CD14-positive monocyte (primary cell): Measurements from ENCODE around the gene WDR82. TPM values are rescaled to one million over a fixed set of nuclear protein-coding genes. Genes with fewer than 3 reads are reported as not detected.

Source experiments
- DNase-seq, 3 donors: peaks; one replicate each; pipeline ENCODE4 v3.0.0-alpha.2; 2011 to 2022
- H2AFZ ChIP-seq: 2 replicates; pipeline ENCODE4 v1.6.0; 2012; ENCODE audit warnings: mild to moderate bottlenecking, low read depth, low read length, inconsistent platforms; ENCODE audit not compliant: insufficient read depth, poor library complexity, severe bottlenecking
- H3K27ac ChIP-seq, 2 donors: 1 replicate in 1 of 2; 2 replicates in 1 of 2; pipeline ENCODE4 v1.5.1; 2012 to 2013; ENCODE audit warnings: low read length in 2 of 2, control low read depth in 1 of 2, inconsistent platforms in 1 of 2, low read depth in 1 of 2, mild to moderate bottlenecking in 1 of 2
- H3K27me3 ChIP-seq, 2 donors: one replicate each; pipeline versions ENCODE4 v1.6.0 to v1.6.1; 2011 to 2013; ENCODE audit warnings: low read length in 2 of 2; ENCODE audit not compliant: control insufficient read depth in 2 of 2, insufficient read depth in 2 of 2
- H3K36me3 ChIP-seq, 2 donors: replicated peaks in 1 of 2; 1 replicate in 1 of 2; 2 replicates in 1 of 2; pipeline versions ENCODE4 v1.5.1 to v1.6.1; 2012 to 2013; ENCODE audit warnings: low read length in 2 of 2, control low read depth in 1 of 2, inconsistent platforms in 1 of 2, mild to moderate bottlenecking in 1 of 2; ENCODE audit not compliant: insufficient read depth in 2 of 2, control insufficient read depth in 1 of 2
- H3K4me1 ChIP-seq, 2 donors: 1 replicate in 1 of 2; 2 replicates in 1 of 2; pipeline versions ENCODE4 v1.5.1 to v1.6.1; 2012 to 2013; ENCODE audit warnings: low read length in 2 of 2, control low read depth in 1 of 2, inconsistent platforms in 1 of 2, mild to moderate bottlenecking in 1 of 2, moderate library complexity in 1 of 2; ENCODE audit not compliant: insufficient read depth in 2 of 2, control insufficient read depth in 1 of 2
- H3K4me2 ChIP-seq: replicated peaks from 2 replicates; pipeline ENCODE3; 2012; ENCODE audit warnings: low read length, moderate library complexity, mild to moderate bottlenecking; ENCODE audit not compliant: poor library complexity, severe bottlenecking; ENCODE audit errors: extremely low read depth
- H3K4me3 ChIP-seq, 3 experiments: fragments of 200-600 bp in 1 of 3; sonication (generic) in 1 of 3; replicated peaks in 1 of 3; 1 replicate in 2 of 3; 2 replicates in 1 of 3; pipeline ENCODE4 v1.5.1; 2011 to 2013; ENCODE audit warnings: low read length in 3 of 3, mild to moderate bottlenecking in 3 of 3, control low read depth in 2 of 3, low read depth in 2 of 3, inconsistent platforms in 1 of 3, moderate library complexity in 1 of 3
- H3K79me2 ChIP-seq: 2 replicates; pipeline ENCODE4 v1.6.0; 2012; ENCODE audit warnings: mild to moderate bottlenecking, control low read depth, inconsistent platforms, low read length, moderate library complexity; ENCODE audit not compliant: insufficient read depth
- H3K9ac ChIP-seq: 2 replicates; pipeline ENCODE4 v1.6.0; 2017; ENCODE audit warnings: low read length, mild to moderate bottlenecking; ENCODE audit not compliant: insufficient read depth, poor library complexity, severe bottlenecking
- H3K9me3 ChIP-seq, 2 donors: replicated peaks in 1 of 2; 1 replicate in 1 of 2; 2 replicates in 1 of 2; pipeline versions ENCODE4 v1.5.1 to v1.6.1; 2012 to 2013; ENCODE audit warnings: low read length in 2 of 2, control low read depth in 1 of 2; ENCODE audit not compliant: control insufficient read depth in 1 of 2, insufficient read depth in 1 of 2
- H4K20me1 ChIP-seq: 2 replicates; pipeline ENCODE4 v1.6.0; 2012; ENCODE audit warnings: mild to moderate bottlenecking, low read length, control low read depth, moderate library complexity; ENCODE audit not compliant: insufficient read depth
- H3K27ac Mint-ChIP-seq, 7 donors: one replicate each; pipeline ENCODE4 v1.8.0; 2020; ENCODE audit warnings: mild to moderate bottlenecking in 7 of 7, mixed read lengths in 7 of 7, moderate library complexity in 6 of 7, inconsistent platforms in 2 of 7
- H3K27me3 Mint-ChIP-seq, 3 donors: one replicate each; pipeline ENCODE4 v1.8.0; 2021 to 2022; ENCODE audit warnings: low read depth in 3 of 3, mild to moderate bottlenecking in 3 of 3, mixed read lengths in 3 of 3, moderate library complexity in 3 of 3, inconsistent platforms in 1 of 3
- H3K36me3 Mint-ChIP-seq, 2 donors: one replicate each; pipeline ENCODE4 v1.8.0; 2020; ENCODE audit warnings: mixed read lengths in 2 of 2, inconsistent platforms in 1 of 2, mild to moderate bottlenecking in 1 of 2
- H3K4me1 Mint-ChIP-seq: one replicate; pipeline ENCODE4 v1.8.0; 2020; ENCODE audit warnings: mild to moderate bottlenecking, mixed read lengths
- H3K4me3 Mint-ChIP-seq, 2 donors: one replicate each; pipeline ENCODE4 v1.8.0; 2020; ENCODE audit warnings: mild to moderate bottlenecking in 2 of 2, mixed read lengths in 2 of 2, moderate library complexity in 1 of 2
- H3K9me3 Mint-ChIP-seq, 7 donors: one replicate each; pipeline ENCODE4 v1.8.0; 2020 to 2022; ENCODE audit warnings: mixed read lengths in 7 of 7, mild to moderate bottlenecking in 6 of 7, moderate library complexity in 6 of 7, inconsistent platforms in 2 of 7
- CTCF ChIP-seq: fragments of 200-600 bp; IDR thresholded peaks from one replicate; pipeline ENCODE4 v1.8.0; 2022; ENCODE audit warnings: antibody characterized with exemption, mild to moderate bottlenecking
- whole genome bisulfite sequencing: methylation state at CpG from one replicate; pipeline ENCODE4 v1.1.5; 2013; ENCODE audit warnings: missing lambda C conversion rate; ENCODE audit not compliant: insufficient coverage; 5-methylcytosine and 5-hydroxymethylcytosine counted together
- intact Hi-C, 2 donors: fragments of 100-400 bp; cut with micrococcal nuclease; formaldehyde crosslinking; loops; one replicate each; pipeline versions ENCODE4 v1.15.0 to v1.15.1; 2023
- polyA plus RNA-seq, 3 donors: library from polyadenylated mRNA; depleted of rRNA in 1 of 3; unstranded in 2 of 3; stranded (reverse) in 1 of 3; fragments of 300-500 nt in 2 of 3; fragments of >200 nt in 1 of 3; fragmentation: Illumina TruSeq in 2 of 3; gene quantifications; 1 replicate in 2 of 3; 2 replicates in 1 of 3; pipeline ENCODE4 v1.2.3, GENCODE V29; 2012 to 2021

Gene WDR82
- polyA plus RNA-seq, 3 donors: 27.3 to 33.4 (median 32.3) TPM

- intact Hi-C loops: loop anchor here (2.0 to 10.0 kb wide), 3 partner anchors 47 to 115 kb away; no protein-coding TSS in a partner anchor
- Mint-ChIP-seq H3K27ac (peak overlapping the region in 2 of 7 donors; percentile 5 to 15), H3K27me3 (no peaks in the 10 kb centered on the region), H3K4me1 (peaks cover 17% of the 10 kb centered on the region), H3K4me3 (no peak overlapping the region), H3K36me3 (peaks cover 42 to 47% of the 10 kb centered on the region in 2 donors), H3K9me3 (no peaks in the 10 kb centered on the region)
- Histone ChIP-seq H3K79me2 (peaks cover 50% of the 10 kb centered on the region), H3K4me2 (no peak overlapping the region), H3K9ac (no peak overlapping the region), H3K4me1 (peaks cover 12 to 21% of the 10 kb centered on the region in 2 donors), H3K36me3 (peaks cover 37 to 47% of the 10 kb centered on the region in 2 donors), H3K9me3 (no peaks in the 10 kb centered on the region), H3K4me3 (no peak overlapping the region), H2AFZ (no peak overlapping the region), H3K27me3 (no peaks in the 10 kb centered on the region), H3K27ac (no peak overlapping the region), H4K20me1 (peaks cover 9% of the 10 kb centered on the region)
- TF ChIP-seq CTCF: no peak
- DNase-seq: no peak
- 92% methylated on average over 13 of the region's 15 CpGs for WGBS
Measured at GRCh38 chr3:52289747-52290595, 11.5 kb upstream of the WDR82 start.

GRCh38 chr3:52289338-52289746, 10.9 kb upstream of the WDR82 start:
- DNase-seq: no peak
- Mint-ChIP-seq H3K9me3 (no peaks in the 10 kb centered on the region), H3K27me3 (no peaks in the 10 kb centered on the region), H3K4me1 (peaks cover 17% of the 10 kb centered on the region), H3K4me3 (no peak overlapping the region), H3K36me3 (peaks cover 37 to 45% of the 10 kb centered on the region in 2 donors), H3K27ac (peak overlapping the region in 1 of 7 donors; percentile 30)
- intact Hi-C loops: loop anchor here in 1 of 2 donors (10.0 kb wide), 1 partner anchor 115 kb away; no protein-coding TSS in a partner anchor
- H2AFZ ChIP-seq: no peak overlapping the region
- 100% methylated on average over 1 of the region's 1 CpG for WGBS
- H3K9ac ChIP-seq: no peak overlapping the region
- no peak overlapping the region for H3K4me2 ChIP-seq
- peaks cover 7% of the 10 kb centered on the region for H4K20me1 ChIP-seq
- no peaks in the 10 kb centered on the region for H3K9me3 ChIP-seq
- no peaks in the 10 kb centered on the region for H3K27me3 ChIP-seq
- peaks cover 37 to 40% of the 10 kb centered on the region in 2 donors for H3K36me3 ChIP-seq
- no peak overlapping the region for H3K4me3 ChIP-seq
- peaks cover 12 to 21% of the 10 kb centered on the region in 2 donors for H3K4me1 ChIP-seq
- peaks cover 50% of the 10 kb centered on the region for H3K79me2 ChIP-seq
- no peak overlapping the region for H3K27ac ChIP-seq
- no peak for TF ChIP-seq CTCF
